ENCODE measurements around the gene CFAP99. TPM values are rescaled to one million over a fixed set of nuclear protein-coding genes. Genes with fewer than 3 reads are reported as not detected.

CFAP99 gene
- total and polyA plus RNA-seq, 2 experiments from 2014 or later, result not detected

GRCh38 chr4:2425386-2426068 lies 6.8 kb downstream of the CFAP99 start (continued):
- TF ChIP-seq CTCF (conservative IDR thresholded peaks at IDR 0.05; ENCODE audit: low read depth in 2 of 2), result no peak
- no peak for TF ChIP-seq REST (IDR thresholded peaks at IDR 0.05; ENCODE audit: unreplicated experiment)
- no peak for TF ChIP-seq NANOG (IDR thresholded peaks at IDR 0.05; ENCODE audit: borderline replicate concordance)
- TF ChIP-seq CREB1 (CRISPR knock-in tag; IDR thresholded peaks at IDR 0.05; ENCODE audit: low read depth), result no peak
- no peak for TF ChIP-seq EZH2phosphoT487 (IDR thresholded peaks at IDR 0.05; ENCODE audit: unreplicated experiment)
- TF ChIP-seq EZH2 (IDR thresholded peaks at IDR 0.05; ENCODE audit: low read depth, unreplicated experiment), result no peak

GRCh38 chr4:2426069-2426397 lies 7.3 kb downstream of the CFAP99 start:
- Histone ChIP-seq H3K27ac (ENCODE audit: low read depth) (no peak overlapping the region), H3K4me2 (no peak overlapping the region), H3K4me1 (ENCODE audit: insufficient read depth) (peaks cover 15% of the 10 kb centered on the region; the same call in 1 of the 2 replicates), H3K9me2 (ENCODE audit: insufficient read depth) (no peaks in the 10 kb centered on the region), H3K79me2 (replicated peaks; ENCODE audit: insufficient read depth) (no peaks in the 10 kb centered on the region), H3F3A (replicated peaks; ENCODE audit: low read depth) (no peaks in the 10 kb centered on the region), H3K4me3 (no peak overlapping the region), H3K36me3 (ENCODE audit: insufficient read depth) (no peaks in the 10 kb centered on the region), H3K27me3 (ENCODE audit: insufficient read depth) (peaks cover 11% of the 10 kb centered on the region), H4K20me1 (replicated peaks; ENCODE audit: insufficient read depth) (no peaks in the 10 kb centered on the region), H2AFZ (no peak overlapping the region)
- no peak overlapping the region for H3K4me3 Mint-ChIP-seq
- DNase-seq (ENCODE audit: low spot score), result no peak
- H3K4me1 Mint-ChIP-seq, result peaks cover 15% of the 10 kb centered on the region
- H3K36me3 Mint-ChIP-seq (ENCODE audit: low read depth), result no peaks in the 10 kb centered on the region; the same call in 2 of the 3 replicates
- H3K9me3 Mint-ChIP-seq, result no peaks in the 10 kb centered on the region; the same call in 2 of the 3 replicates
- ATAC-seq, result no peak
- no peak overlapping the region for H3K27ac Mint-ChIP-seq
- peaks cover 17% of the 10 kb centered on the region for H3K27me3 Mint-ChIP-seq (ENCODE audit: insufficient read depth, low read depth, poor library complexity)
- TF ChIP-seq ETS1 (IDR thresholded peaks at IDR 0.05), result no peak
- no peak for TF ChIP-seq ZNF462 (CRISPR knock-in tag; IDR thresholded peaks at IDR 0.05)
- no peak for TF ChIP-seq ZNF331 (CRISPR knock-in tag; IDR thresholded peaks at IDR 0.05; ENCODE audit: low read depth)
- TF ChIP-seq CREB1 (CRISPR knock-in tag; IDR thresholded peaks at IDR 0.05; ENCODE audit: low read depth), result no peak
- TF ChIP-seq NANOG (IDR thresholded peaks at IDR 0.05; ENCODE audit: borderline replicate concordance), result no peak
- TF ChIP-seq JUNB (IDR thresholded peaks at IDR 0.05; ENCODE audit: unreplicated experiment), result no peak
- TF ChIP-seq ZNF114 (CRISPR knock-in tag; IDR thresholded peaks at IDR 0.05), result no peak
- TF ChIP-seq POLR2AphosphoS5 (IDR thresholded peaks at IDR 0.05; ENCODE audit: low read depth), result no peak
- TF ChIP-seq EZH2phosphoT487 (IDR thresholded peaks at IDR 0.05; ENCODE audit: unreplicated experiment), result no peak

Measured in GM23338 (cell line).